SK-N-SH (cell line): ENCODE results near the gene ZCCHC17.

Experiments used
- EP300 ChIP-seq, 2 experiments: IDR thresholded peaks; 2 replicates each; pipeline versions ENCODE4 v1.4.0 to v1.6.1; 2012; ENCODE audit warnings: borderline replicate concordance in 1 of 2, low read depth in 1 of 2, low read length in 1 of 2
- FOXJ3 ChIP-seq: sonication (generic); formaldehyde crosslinking; IDR thresholded peaks from 2 replicates; pipeline ENCODE4 v1.5.1; 2020; ENCODE audit warnings: mild to moderate bottlenecking, missing genetic modification reagents
- FOXM1 ChIP-seq: IDR thresholded peaks from 2 replicates; pipeline ENCODE4 v1.4.0; 2012; ENCODE audit warnings: low read depth, mild to moderate bottlenecking
- GABPA ChIP-seq: IDR thresholded peaks from 2 replicates; pipeline ENCODE4 v1.4.0; 2012; ENCODE audit warnings: low read depth, mild to moderate bottlenecking
- POLR2AphosphoS5 ChIP-seq: IDR thresholded peaks from 2 replicates; pipeline ENCODE4 v1.6.1; 2012; ENCODE audit warnings: low read depth, low read length
- REST ChIP-seq: IDR thresholded peaks from 2 replicates; pipeline ENCODE4 v1.6.1; 2012; ENCODE audit warnings: mild to moderate bottlenecking, low read depth, low read length, moderate library complexity
- RFX5 ChIP-seq: IDR thresholded peaks from 2 replicates; pipeline ENCODE4 v1.6.1; 2012; ENCODE audit warnings: mild to moderate bottlenecking, improper control_type of control experiment, low read length
- YY1 ChIP-seq: IDR thresholded peaks from 2 replicates; pipeline ENCODE4 v1.4.0; 2012; ENCODE audit warnings: low read depth, mild to moderate bottlenecking
- TF ChIP-seq, protein P1 (sequence below): fragments of 200-600 bp; sonication (generic); IDR thresholded peaks from 2 replicates; pipeline ENCODE4 v1.6.1; 2017; ENCODE audit warnings: antibody characterized with exemption, mild to moderate bottlenecking, moderate library complexity
- TF ChIP-seq, protein P2 (sequence below): IDR thresholded peaks from 2 replicates; pipeline ENCODE4 v1.4.0; 2012; ENCODE audit warnings: low read depth

- no peak for TF ChIP-seq EP300 (IDR thresholded peaks at IDR 0.05; ENCODE audit: borderline replicate concordance in 1 of 2, low read depth in 1 of 2, low read length in 1 of 2)
- TF ChIP-seq, protein P1, sequence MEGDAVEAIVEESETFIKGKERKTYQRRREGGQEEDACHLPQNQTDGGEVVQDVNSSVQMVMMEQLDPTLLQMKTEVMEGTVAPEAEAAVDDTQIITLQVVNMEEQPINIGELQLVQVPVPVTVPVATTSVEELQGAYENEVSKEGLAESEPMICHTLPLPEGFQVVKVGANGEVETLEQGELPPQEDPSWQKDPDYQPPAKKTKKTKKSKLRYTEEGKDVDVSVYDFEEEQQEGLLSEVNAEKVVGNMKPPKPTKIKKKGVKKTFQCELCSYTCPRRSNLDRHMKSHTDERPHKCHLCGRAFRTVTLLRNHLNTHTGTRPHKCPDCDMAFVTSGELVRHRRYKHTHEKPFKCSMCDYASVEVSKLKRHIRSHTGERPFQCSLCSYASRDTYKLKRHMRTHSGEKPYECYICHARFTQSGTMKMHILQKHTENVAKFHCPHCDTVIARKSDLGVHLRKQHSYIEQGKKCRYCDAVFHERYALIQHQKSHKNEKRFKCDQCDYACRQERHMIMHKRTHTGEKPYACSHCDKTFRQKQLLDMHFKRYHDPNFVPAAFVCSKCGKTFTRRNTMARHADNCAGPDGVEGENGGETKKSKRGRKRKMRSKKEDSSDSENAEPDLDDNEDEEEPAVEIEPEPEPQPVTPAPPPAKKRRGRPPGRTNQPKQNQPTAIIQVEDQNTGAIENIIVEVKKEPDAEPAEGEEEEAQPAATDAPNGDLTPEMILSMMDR, result no peak
- no peak for TF ChIP-seq REST
- no peak for TF ChIP-seq YY1
- TF ChIP-seq RFX5, result no peak
- no peak for TF ChIP-seq POLR2AphosphoS5
- TF ChIP-seq GABPA, result no peak
- TF ChIP-seq FOXM1, result no peak
- TF ChIP-seq FOXJ3 (CRISPR knock-in tag), result no peak
- TF ChIP-seq, protein P2, sequence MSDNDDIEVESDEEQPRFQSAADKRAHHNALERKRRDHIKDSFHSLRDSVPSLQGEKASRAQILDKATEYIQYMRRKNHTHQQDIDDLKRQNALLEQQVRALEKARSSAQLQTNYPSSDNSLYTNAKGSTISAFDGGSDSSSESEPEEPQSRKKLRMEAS, result no peak
Measured at GRCh38 chr1:31326461-31326860, 29.6 kb downstream of the ZCCHC17 start.
